Measurements from ENCODE around the gene FARS2.

The FARS2 gene

DNA sequence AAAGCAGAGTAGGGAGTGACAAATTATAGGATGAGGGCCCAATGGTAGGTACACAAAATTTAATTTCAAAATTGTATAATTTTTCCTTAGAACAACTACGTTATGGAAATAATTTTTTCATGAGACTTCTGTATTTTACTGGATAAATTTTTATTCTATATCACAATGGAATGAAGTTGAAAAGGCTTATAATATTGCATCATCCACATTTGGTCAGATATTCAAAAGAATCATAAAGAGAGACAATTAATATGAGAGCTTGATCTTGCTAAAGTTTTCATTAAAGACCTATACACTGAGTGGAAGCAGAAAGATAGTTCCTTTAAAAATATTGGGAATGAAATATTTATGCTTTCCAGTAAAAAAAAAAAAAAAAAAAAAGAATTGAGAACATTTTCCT lies 242.8 kb downstream of the FARS2 start:
- TF ChIP-seq, protein P1, sequence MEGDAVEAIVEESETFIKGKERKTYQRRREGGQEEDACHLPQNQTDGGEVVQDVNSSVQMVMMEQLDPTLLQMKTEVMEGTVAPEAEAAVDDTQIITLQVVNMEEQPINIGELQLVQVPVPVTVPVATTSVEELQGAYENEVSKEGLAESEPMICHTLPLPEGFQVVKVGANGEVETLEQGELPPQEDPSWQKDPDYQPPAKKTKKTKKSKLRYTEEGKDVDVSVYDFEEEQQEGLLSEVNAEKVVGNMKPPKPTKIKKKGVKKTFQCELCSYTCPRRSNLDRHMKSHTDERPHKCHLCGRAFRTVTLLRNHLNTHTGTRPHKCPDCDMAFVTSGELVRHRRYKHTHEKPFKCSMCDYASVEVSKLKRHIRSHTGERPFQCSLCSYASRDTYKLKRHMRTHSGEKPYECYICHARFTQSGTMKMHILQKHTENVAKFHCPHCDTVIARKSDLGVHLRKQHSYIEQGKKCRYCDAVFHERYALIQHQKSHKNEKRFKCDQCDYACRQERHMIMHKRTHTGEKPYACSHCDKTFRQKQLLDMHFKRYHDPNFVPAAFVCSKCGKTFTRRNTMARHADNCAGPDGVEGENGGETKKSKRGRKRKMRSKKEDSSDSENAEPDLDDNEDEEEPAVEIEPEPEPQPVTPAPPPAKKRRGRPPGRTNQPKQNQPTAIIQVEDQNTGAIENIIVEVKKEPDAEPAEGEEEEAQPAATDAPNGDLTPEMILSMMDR (IDR thresholded peaks at IDR 0.05; ENCODE audit: low read depth, low read length) = no peak

DNA sequence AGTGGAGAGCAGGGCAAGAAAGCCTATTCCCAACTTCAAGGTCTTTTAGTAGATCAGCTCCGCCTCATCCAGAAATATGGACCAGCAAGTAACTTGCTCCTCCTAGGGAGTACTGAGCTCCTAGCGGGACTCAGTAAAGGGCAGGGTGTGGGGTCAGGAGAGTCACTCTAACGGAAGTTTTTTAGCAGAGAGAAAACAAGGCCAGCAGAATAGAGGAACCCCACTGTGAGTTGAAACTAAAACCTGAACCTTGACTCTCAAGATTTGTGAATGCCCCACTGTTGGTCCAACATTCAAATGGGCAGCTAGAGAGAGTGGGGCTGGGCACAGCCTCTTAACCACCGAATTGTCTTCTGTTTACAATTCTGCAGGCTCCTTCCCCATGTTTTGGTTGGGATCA lies 244.8 kb downstream of the FARS2 start:
- H3K4me3 ChIP-seq (ENCODE audit: low read depth, low read length) = no peak overlapping the region
- TF ChIP-seq, protein P1 (IDR thresholded peaks at IDR 0.05; ENCODE audit: low read depth, low read length) = no peak

More for the DNA sequence above, 242.8 kb downstream of the FARS2 start:
- H3K4me3 ChIP-seq (ENCODE audit: low read depth, low read length) = no peak overlapping the region

DNA sequence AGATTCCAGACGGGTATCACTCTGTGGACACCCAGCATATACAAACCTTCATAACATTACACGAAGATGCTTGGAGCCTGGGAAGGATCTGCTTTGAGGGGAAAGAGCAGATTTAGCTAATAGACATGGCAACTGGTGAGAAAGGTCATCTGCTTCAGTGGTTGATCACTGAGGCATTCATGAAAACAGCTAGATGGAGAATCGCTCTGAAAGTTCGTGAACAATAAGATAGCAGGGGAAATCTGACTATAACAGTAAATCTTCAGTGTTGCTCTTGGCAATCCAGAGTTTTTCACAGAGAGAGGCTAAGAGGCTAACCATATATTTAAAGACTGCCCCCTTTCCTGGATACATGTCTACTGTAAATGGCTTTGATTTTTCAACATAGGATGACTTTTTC lies 245.3 kb downstream of the FARS2 start:
- H3K4me3 ChIP-seq (ENCODE audit: low read depth, low read length) = no peak overlapping the region

DNA sequence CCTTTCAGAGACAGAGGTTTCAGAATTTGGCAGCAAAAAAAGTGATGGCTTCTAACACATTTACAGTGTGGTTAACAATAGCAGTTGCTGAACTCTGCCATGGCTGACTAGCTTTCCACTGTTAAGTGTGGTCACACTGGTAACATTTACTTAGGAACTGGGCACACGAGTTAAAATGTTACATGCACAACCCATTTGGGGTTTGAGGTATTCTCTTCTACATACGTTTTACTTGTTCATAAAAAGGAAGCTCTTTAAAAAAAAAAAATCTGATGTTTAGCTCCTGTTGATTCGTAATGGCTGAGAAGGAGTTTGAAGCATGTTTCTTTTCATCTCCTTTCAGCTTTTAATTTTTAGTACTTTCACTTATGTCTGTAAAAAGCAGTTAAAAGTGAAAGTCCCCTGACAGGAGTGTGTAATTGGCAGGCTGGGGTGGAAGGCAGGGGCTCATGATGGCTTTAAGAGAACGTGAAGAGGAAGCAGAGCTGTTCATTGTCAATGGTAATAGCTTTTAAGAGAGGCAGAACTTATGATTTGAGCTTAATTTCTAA lies 245.9 kb downstream of the FARS2 start:
- TF ChIP-seq, protein P1 (IDR thresholded peaks at IDR 0.05; ENCODE audit: low read depth, low read length) = no peak
- no peak overlapping the region for H3K4me3 ChIP-seq (ENCODE audit: low read depth, low read length)

More for the DNA sequence above, 245.3 kb downstream of the FARS2 start:
- TF ChIP-seq, protein P1 (IDR thresholded peaks at IDR 0.05; ENCODE audit: low read depth, low read length) = no peak

DNA sequence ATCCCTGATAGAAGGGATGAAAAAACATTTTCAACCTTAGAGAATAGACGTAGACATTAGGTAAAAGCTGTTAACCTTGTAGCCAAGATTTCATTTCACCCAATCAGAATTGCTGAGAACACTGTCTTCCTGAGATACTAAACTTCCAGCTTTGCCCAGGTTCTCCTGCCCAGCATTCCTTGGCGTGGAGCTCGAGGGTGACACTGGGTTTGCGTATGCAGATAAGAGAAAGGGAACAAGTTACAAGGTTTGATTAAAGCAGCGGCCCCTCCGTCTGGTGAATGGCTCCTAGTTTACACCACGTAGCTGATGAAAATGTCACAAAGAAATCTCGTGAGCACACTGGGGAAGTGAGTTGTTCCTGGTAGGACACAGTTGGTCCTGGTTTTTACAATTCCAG lies 247.8 kb downstream of the FARS2 start:
- H3K4me3 ChIP-seq (ENCODE audit: low read depth, low read length) = no peak overlapping the region
- TF ChIP-seq, protein P1 (IDR thresholded peaks at IDR 0.05; ENCODE audit: low read depth, low read length) = no peak

DNA sequence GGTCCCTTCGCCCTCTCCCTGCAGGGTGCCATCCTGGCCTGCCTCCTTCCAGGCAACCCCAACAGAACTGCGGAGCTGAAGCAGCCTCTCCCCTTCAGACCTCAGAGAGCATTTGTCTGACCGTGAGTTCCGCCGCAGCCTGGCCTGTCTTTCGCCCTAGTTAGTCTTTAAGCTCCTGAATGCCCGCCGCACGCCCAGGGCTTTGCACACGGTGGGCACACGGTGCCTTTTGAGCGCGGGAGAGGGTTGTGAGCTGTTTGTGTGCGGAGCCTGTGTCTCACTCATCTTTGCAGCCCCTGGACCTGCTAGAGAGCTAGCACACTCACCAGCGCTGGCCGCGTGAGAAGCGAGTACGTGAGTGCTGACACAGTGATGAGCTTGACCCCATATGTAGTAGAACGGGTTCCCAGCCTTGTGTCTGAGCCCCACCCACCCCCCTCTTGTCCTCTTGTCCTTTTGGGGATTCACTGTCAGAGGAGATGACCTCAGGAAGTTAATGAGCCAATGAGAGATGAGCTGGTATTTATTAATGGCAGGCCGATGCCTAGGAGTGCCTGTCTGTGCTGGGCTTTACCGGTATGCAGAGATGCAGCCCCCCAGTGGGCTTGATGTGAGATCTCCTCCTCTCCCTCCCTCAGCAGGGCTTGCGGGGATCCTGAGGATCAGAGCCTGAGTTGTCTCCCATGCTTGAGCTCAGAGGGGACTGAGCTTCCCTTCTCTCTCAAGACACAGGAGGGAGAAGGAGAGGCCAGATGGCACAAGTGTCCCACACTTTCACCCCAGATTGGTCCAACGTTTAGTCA lies 249.2 kb downstream of the FARS2 start:
- TF ChIP-seq, protein P1 (IDR thresholded peaks at IDR 0.05; ENCODE audit: low read depth, low read length) = no peak

DNA sequence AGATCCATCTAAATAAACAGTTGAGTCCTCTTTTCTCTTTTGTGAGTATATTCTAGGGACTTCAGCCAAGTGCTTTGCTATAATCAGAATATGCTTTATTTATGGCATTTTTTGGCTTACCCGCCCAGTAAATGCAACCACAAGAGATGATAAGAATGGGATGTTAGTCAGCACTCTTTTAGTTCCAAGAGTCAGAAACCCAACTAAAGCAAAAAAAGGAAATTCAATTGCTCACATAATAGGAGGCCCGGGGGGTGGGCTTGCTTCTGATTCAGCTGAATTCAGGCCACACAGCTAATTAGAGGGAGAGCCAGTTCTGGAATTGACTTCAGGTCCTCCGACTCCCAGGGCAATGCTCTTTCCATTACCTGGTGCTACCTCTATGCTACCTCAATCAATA lies 250.6 kb downstream of the FARS2 start:
- no peak overlapping the region for H3K4me3 ChIP-seq (ENCODE audit: low read depth, low read length)
- TF ChIP-seq, protein P1 (IDR thresholded peaks at IDR 0.05; ENCODE audit: low read depth, low read length) = no peak

More for the DNA sequence above, 249.2 kb downstream of the FARS2 start:
- H3K4me3 ChIP-seq (ENCODE audit: low read depth, low read length) = no peak overlapping the region

Data from WI38 (cell line).